H1 (cell line): ENCODE measurements around the gene RNF4. TPM values are rescaled to one million over a fixed set of nuclear protein-coding genes. Genes with fewer than 3 reads are reported as not detected.

Experiments used
- CTCF ChIA-PET: fragments of 300-600 bp; sonication (Branson Sonifier 250); formaldehyde crosslinking; loops from one replicate; lab custom pipeline; 2021; ENCODE audit not compliant: partially characterized antibody; lab: Charles Lee
- POLR2A ChIA-PET: fragments of 300-600 bp; sonication (Branson Sonifier 250); formaldehyde crosslinking; loops from one replicate; lab custom pipeline; 2021; ENCODE audit warnings: inconsistent platforms; ENCODE audit not compliant: partially characterized antibody; lab: Charles Lee
- DNase-seq, 2 experiments: peaks; one replicate each; pipeline versions ENCODE4 v3.0.0 to v3.0.0-alpha.2; 2010 to 2022; ENCODE audit warnings: low spot score in 2 of 2, low read depth in 1 of 2, mixed read lengths in 1 of 2
- FAIRE-seq: peaks from 2 replicates; lab custom pipeline; 2011; peaks lifted over from hg19 to GRCh38; lab: Jason Lieb, UNC
- H2AFZ ChIP-seq: 2 replicates; pipeline ENCODE4 v1.8.1; 2012; ENCODE audit warnings: low read length, inconsistent platforms
- H2AK5ac ChIP-seq: 2 replicates; pipeline ENCODE4 v1.6.1; 2013; ENCODE audit warnings: low read depth, low read length
- H2BK120ac ChIP-seq: replicated peaks from 2 replicates; pipeline ENCODE3; 2013; ENCODE audit warnings: low read depth, low read length, inconsistent platforms
- H2BK12ac ChIP-seq: 2 replicates; pipeline ENCODE4 v1.6.1; 2013; ENCODE audit warnings: low read depth, low read length
- H2BK15ac ChIP-seq: 2 replicates; pipeline ENCODE4 v1.6.1; 2013; ENCODE audit warnings: low read length
- H2BK20ac ChIP-seq: 2 replicates; pipeline ENCODE4 v1.6.1; 2013; ENCODE audit warnings: low read length
- H2BK5ac ChIP-seq: 2 replicates; pipeline ENCODE4 v1.6.1; 2013; ENCODE audit warnings: low read depth, low read length
- H3K14ac ChIP-seq: 2 replicates; pipeline ENCODE4 v1.6.1; 2013; ENCODE audit warnings: inconsistent platforms; ENCODE audit not compliant: insufficient read length
- H3K18ac ChIP-seq: 2 replicates; pipeline ENCODE4 v1.6.1; 2013; ENCODE audit warnings: low read length; ENCODE audit errors: extremely low read depth
- H3K23ac ChIP-seq: 2 replicates; pipeline ENCODE4 v1.6.1; 2013; ENCODE audit warnings: inconsistent platforms; ENCODE audit not compliant: insufficient read length
- H3K23me2 ChIP-seq: 2 replicates; pipeline ENCODE4 v1.6.1; 2013; ENCODE audit warnings: low read depth, low read length
- H3K27ac ChIP-seq: 2 replicates; pipeline ENCODE4 v1.6.1; 2011; ENCODE audit warnings: low read depth, low read length, inconsistent platforms
- H3K27me3 ChIP-seq, 4 experiments: replicated peaks in 1 of 4; 1 replicate in 1 of 4; 2 replicates in 3 of 4; pipeline versions ENCODE4 v1.6.1 to v1.8.1; 2011 to 2013; ENCODE audit warnings: low read length in 3 of 4, mild to moderate bottlenecking in 3 of 4, inconsistent platforms in 2 of 4, mixed read lengths in 2 of 4, moderate library complexity in 1 of 4; ENCODE audit not compliant: control insufficient read depth in 3 of 4, insufficient read depth in 3 of 4; ENCODE audit errors: extremely low read depth in 1 of 4
- H3K36me3 ChIP-seq, 4 experiments: 2 replicates each; pipeline versions ENCODE4 v1.6.1 to v1.8.1; 2011 to 2013; ENCODE audit warnings: mild to moderate bottlenecking in 4 of 4, low read length in 3 of 4, moderate library complexity in 2 of 4, control low read depth in 1 of 4, inconsistent platforms in 1 of 4; ENCODE audit not compliant: insufficient read depth in 4 of 4, control insufficient read depth in 2 of 4
- H3K4ac ChIP-seq: replicated peaks from 2 replicates; pipeline ENCODE3; 2013; ENCODE audit warnings: low read length, low read depth, mixed read lengths, inconsistent platforms; ENCODE audit not compliant: insufficient read length
- H3K4me1 ChIP-seq, 4 experiments: replicated peaks in 1 of 4; 1 replicate in 1 of 4; 2 replicates in 3 of 4; pipeline versions ENCODE4 v1.6.1 to v1.8.1; 2011 to 2013; ENCODE audit warnings: low read length in 3 of 4, inconsistent platforms in 2 of 4, mixed read lengths in 1 of 4; ENCODE audit not compliant: insufficient read depth in 4 of 4, control insufficient read depth in 3 of 4
- H3K4me2 ChIP-seq, 2 experiments: 2 replicates each; pipeline versions ENCODE4 v1.6.1 to v1.8.1; 2011 to 2013; ENCODE audit warnings: low read depth in 2 of 2, low read length in 2 of 2, control low read depth in 1 of 2, inconsistent platforms in 1 of 2, mild to moderate bottlenecking in 1 of 2; ENCODE audit not compliant: insufficient read depth in 1 of 2
- H3K4me3 ChIP-seq, 4 experiments: fragments of 200-600, 300-600 bp in 1 of 4; sonication (generic), shearing (Covaris generic), sonication (Bioruptor Twin) in 1 of 4; 2 replicates each; pipeline versions ENCODE4 v1.5.1 to v1.8.1; 2011 to 2016; ENCODE audit warnings: low read length in 4 of 4, low read depth in 3 of 4, control low read depth in 2 of 4, inconsistent platforms in 2 of 4, mild to moderate bottlenecking in 2 of 4, mixed read lengths in 1 of 4, moderate library complexity in 1 of 4; ENCODE audit not compliant: insufficient read depth in 2 of 4; ENCODE audit errors: extremely low read depth in 1 of 4
- H3K56ac ChIP-seq: replicated peaks from 2 replicates; pipeline ENCODE3; 2013; ENCODE audit warnings: low read depth, mild to moderate bottlenecking, mixed read lengths, low read length, inconsistent platforms; ENCODE audit not compliant: insufficient read length
- H3K79me1 ChIP-seq: 2 replicates; pipeline ENCODE4 v1.6.1; 2013; ENCODE audit warnings: low read depth, low read length, control low read depth
- H3K79me2 ChIP-seq, 2 experiments: 2 replicates each; pipeline versions ENCODE4 v1.6.1 to v1.8.1; 2012 to 2013; ENCODE audit warnings: low read length in 2 of 2, mild to moderate bottlenecking in 2 of 2, inconsistent platforms in 1 of 2; ENCODE audit not compliant: insufficient read depth in 2 of 2, control insufficient read depth in 1 of 2
- H3K9ac ChIP-seq, 4 experiments: replicated peaks in 1 of 4; 1 replicate in 1 of 4; 2 replicates in 3 of 4; pipeline versions ENCODE4 v1.6.1 to v1.8.1; 2011 to 2013; ENCODE audit warnings: low read depth in 3 of 4, low read length in 3 of 4, control low read depth in 2 of 4, mild to moderate bottlenecking in 2 of 4, moderate library complexity in 2 of 4, inconsistent platforms in 1 of 4; ENCODE audit errors: extremely low read depth in 1 of 4
- H3K9me3 ChIP-seq, 2 experiments: 2 replicates each; pipeline versions ENCODE4 v1.6.1 to v1.8.1; 2012 to 2013; ENCODE audit warnings: mild to moderate bottlenecking in 2 of 2, moderate library complexity in 2 of 2, control low read depth in 1 of 2, inconsistent platforms in 1 of 2, low read depth in 1 of 2, low read length in 1 of 2, mixed read lengths in 1 of 2; ENCODE audit not compliant: insufficient read depth in 2 of 2
- H4K20me1 ChIP-seq, 2 experiments: replicated peaks in 1 of 2; 2 replicates each; pipeline versions ENCODE3 to v1.8.1; 2011 to 2013; ENCODE audit warnings: inconsistent platforms in 2 of 2, low read length in 2 of 2, mild to moderate bottlenecking in 1 of 2; ENCODE audit not compliant: insufficient read depth in 2 of 2, control insufficient read depth in 1 of 2
- H4K5ac ChIP-seq: 2 replicates; pipeline ENCODE4 v1.6.1; 2013; ENCODE audit warnings: low read length, low read depth, mixed read lengths, inconsistent platforms; ENCODE audit not compliant: insufficient read length
- H4K8ac ChIP-seq: 2 replicates; pipeline ENCODE4 v1.8.0; 2013; ENCODE audit warnings: mild to moderate bottlenecking, moderate library complexity, low read length, inconsistent platforms; ENCODE audit not compliant: insufficient read depth; ENCODE audit errors: extremely low read depth
- H4K91ac ChIP-seq: replicated peaks from 2 replicates; pipeline ENCODE3; 2013; ENCODE audit warnings: low read length, mixed read lengths, inconsistent platforms; ENCODE audit not compliant: insufficient read length
- BCL11A ChIP-seq, 2 experiments: IDR thresholded peaks; one replicate each; pipeline ENCODE4 v1.6.1; 2011; ENCODE audit warnings: low read depth in 2 of 2, low read length in 2 of 2, mild to moderate bottlenecking in 2 of 2
- CBX5 ChIP-seq: fragments of 300-800, 300-1000 bp; sonication (generic); IDR thresholded peaks from 2 replicates; pipeline ENCODE4 v1.7.1; 2016; ENCODE audit warnings: antibody characterized with exemption, low read length, low read depth
- GABPA ChIP-seq: IDR thresholded peaks from 2 replicates; pipeline ENCODE4 v1.6.1; 2011; ENCODE audit warnings: mild to moderate bottlenecking, low read length, moderate library complexity, borderline replicate concordance; ENCODE audit not compliant: insufficient read depth
- SIN3A ChIP-seq, 2 experiments: IDR thresholded peaks in 1 of 2; conservative IDR thresholded peaks in 1 of 2; 2 replicates each; pipeline ENCODE4 v1.6.1; 2011 to 2012; ENCODE audit warnings: low read length in 2 of 2, improper control_type of control experiment in 1 of 2, low read depth in 1 of 2, mild to moderate bottlenecking in 1 of 2
- SUZ12 ChIP-seq: fragments of 200-600 bp; sonication (generic); IDR thresholded peaks from 2 replicates; pipeline ENCODE4 v1.6.1; 2012; ENCODE audit warnings: mild to moderate bottlenecking, inconsistent platforms, low read length, moderate library complexity, mixed read lengths
- TAF7 ChIP-seq: optimal IDR thresholded peaks from 2 replicates; pipeline ENCODE3; 2011; ENCODE audit warnings: low read depth, mild to moderate bottlenecking, inconsistent platforms, low read length, moderate library complexity, borderline replicate concordance
- WGBS, 2 experiments: shearing (Covaris generic) in 1 of 2; methylation state at CpG; one replicate each; pipeline versions ENCODE4 v1.1.6 to v1.1.7; 2013 to 2015; ENCODE audit warnings: low lambda C conversion rate in 2 of 2, mixed read lengths in 2 of 2, inconsistent platforms in 1 of 2, low coverage in 1 of 2, missing lambda C conversion rate in 1 of 2; ENCODE audit not compliant: insufficient replicate concordance in 2 of 2, insufficient coverage in 1 of 2, insufficient read length in 1 of 2; ENCODE audit errors: extremely low coverage in 1 of 2, missing lambda C conversion rate in 1 of 2; 5-methylcytosine and 5-hydroxymethylcytosine counted together
- polyA plus RNA-seq, 7 experiments: library from polyadenylated mRNA; depleted of rRNA in 3 of 7; stranded (reverse) in 5 of 7; unstranded in 2 of 7; fragments of >200 nt in 5 of 7; fragments of 200-250 nt in 2 of 7; gene quantifications; 1 replicate in 5 of 7; 2 replicates in 1 of 7; 4 replicates in 1 of 7; pipeline versions ENCODE4 v1.2.1 to v1.2.3, GENCODE V29; 2011 to 2013; ENCODE audit warnings: missing spikeins in 2 of 7, mixed read lengths in 2 of 7
- total RNA-seq: library from RNA; stranded (reverse); fragmentation: NEBNext Ultra II Directional; extraction: Animal tissue kit (Norgen Biotek cat#: 25700); gene quantifications from 2 replicates; pipeline ENCODE4 v1.2.1, GENCODE V29; 2021
- TF ChIP-seq, protein P1 (sequence below): IDR thresholded peaks from 2 replicates; pipeline ENCODE4 v1.6.1; 2012; ENCODE audit warnings: inconsistent platforms
- TF ChIP-seq, protein P2 (sequence below): IDR thresholded peaks from 2 replicates; pipeline ENCODE4 v1.6.1; 2011; ENCODE audit warnings: low read length, improper control_type of control experiment

The RNF4 gene
- total and polyA plus RNA-seq, 2 of the 8 experiments (the other 6 are each of a cell fraction or from before 2014, with no cell fraction given), result 68.2 to 78.9 TPM

DNA sequence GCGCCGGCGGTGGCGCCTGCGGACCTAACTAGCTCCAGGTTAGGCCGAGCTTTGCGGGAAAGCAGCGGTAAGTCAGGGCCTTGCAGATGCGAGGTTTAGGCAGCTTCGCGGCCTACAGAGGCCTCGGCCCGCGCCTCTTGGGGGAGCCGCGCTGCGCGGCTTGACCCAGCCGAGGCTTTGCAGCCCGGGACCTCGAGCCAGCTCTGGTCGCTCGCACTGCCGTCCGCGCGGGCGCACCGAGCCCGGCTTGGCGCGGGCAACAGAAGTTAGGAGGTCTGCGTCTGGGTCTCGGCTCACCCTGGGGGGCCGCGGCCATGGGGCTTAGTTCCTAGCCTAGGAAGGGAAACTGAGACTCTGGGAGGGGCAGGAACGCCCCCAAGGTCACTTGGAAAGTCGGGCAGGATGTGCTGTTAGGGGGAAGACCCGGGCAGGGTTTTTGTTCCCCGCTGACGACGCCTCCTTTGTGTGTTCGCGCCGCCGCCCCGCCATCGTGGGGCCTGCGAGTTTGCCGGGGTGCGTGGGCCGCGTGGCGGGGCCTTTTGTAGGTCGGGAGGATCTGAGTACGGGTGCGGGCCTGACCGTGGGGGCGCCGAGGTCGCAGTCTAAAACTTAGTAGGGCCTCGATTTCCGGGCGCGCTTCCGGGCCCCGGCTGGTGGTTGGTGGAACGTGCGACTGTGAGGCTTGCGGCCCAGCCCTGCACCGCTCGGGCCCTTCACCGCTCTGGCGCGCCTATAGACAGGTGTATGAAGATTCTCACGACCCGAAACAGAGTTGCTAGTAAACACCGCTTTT is 482 bp downstream of the RNF4 start:
- H3K23me2 ChIP-seq, result peaks cover 11% of the 10 kb centered on the region
- H3K79me1 ChIP-seq, result no peaks in the 10 kb centered on the region; the same call in 1 of the 2 replicates
- peaks cover 42 to 67% of the 10 kb centered on the region in 2 experiments for H3K79me2 ChIP-seq
- H2BK120ac ChIP-seq, result no peak overlapping the region
- H3K4me3 ChIP-seq, result peak overlapping the region; percentile 88 to 96 (median 90)
- H2BK20ac ChIP-seq, result no peak overlapping the region
- H3K27me3 ChIP-seq, result no peaks in the 10 kb centered on the region
- H2AK5ac ChIP-seq, result peak overlapping the region; percentile 39; the same call in 1 of the 2 replicates
- H2AFZ ChIP-seq, result no peak overlapping the region
- ChIA-PET POLR2A (interaction anchor here (0.7 to 3.4 kb wide), 23 partner anchors 9 to 460 kb away, joined by 3 to 24 read pairs (median 4); partner anchors contain the start of genes CFAP99, FAM193A, MXD4 and NELFA), CTCF (interaction anchor here (0.6 to 2.9 kb wide), 7 partner anchors 23 to 239 kb away, joined by 3 to 14 read pairs (median 4); no protein-coding TSS in a partner anchor)
- peak overlapping the region; percentile 91 to 97 (median 93) for H3K9ac ChIP-seq
- H3K4me1 ChIP-seq, result peaks cover 0 to 4% (median 0%) of the 10 kb centered on the region in 4 experiments; a peak in 2 of 7 replicates
- H3K36me3 ChIP-seq, result peaks cover 0 to 25% (median 10%) of the 10 kb centered on the region in 4 experiments; a peak in 5 of 8 replicates
- no peak overlapping the region for H2BK12ac ChIP-seq
- H4K20me1 ChIP-seq, result peaks cover 8 to 20% of the 10 kb centered on the region in 2 experiments
- H3K23ac ChIP-seq, result no peak overlapping the region
- peak overlapping the region; percentile 95 for H3K56ac ChIP-seq
- H2BK15ac ChIP-seq, result 0 out of 2 replicates have a peak overlapping the region, but pooled peaks have one; percentile 31
- H3K27ac ChIP-seq, result peak overlapping the region; percentile 76
- no peaks in the 10 kb centered on the region for H3K9me3 ChIP-seq
- FAIRE-seq, result no peak
- peak overlapping the region; percentile 89 for H4K5ac ChIP-seq
- peak overlapping the region; percentile 94; the same call in 1 of the 2 replicates for H4K8ac ChIP-seq
- H3K4me2 ChIP-seq, result peak overlapping the region; percentile 73 to 81
- WGBS, 2 experiments, result 2% methylated on average over 68 of the region's 78 CpGs; no CpG with 5 or more reads in 1 of the 2 experiments
- H3K14ac ChIP-seq, result no peak overlapping the region
- peak overlapping the region; percentile 53 for H3K4ac ChIP-seq
- peak overlapping the region; percentile 80; the same call in 1 of the 2 replicates for H3K18ac ChIP-seq
- DNase-seq, result no peak
- peak overlapping the region; percentile 97 for H2BK5ac ChIP-seq
- peak overlapping the region; percentile 93 for H4K91ac ChIP-seq
- TF ChIP-seq TAF7 (no peak), SUZ12 (no peak), SIN3A (conservative IDR thresholded peaks at IDR 0.05 in 1 of 2, IDR thresholded peaks at IDR 0.05 in 1 of 2; ENCODE audit: low read depth in 1 of 2, low read length in 2 of 2) (peak in 1 of 2 experiments; percentile 10; a peak in 1 of 4 replicates), CBX5 (no peak), GABPA (0 out of 2 replicates have a peak, but pooled peaks have one; percentile 48), BCL11A (IDR thresholded peaks at IDR 0.05; ENCODE audit: low read depth in 2 of 2, low read length in 2 of 2) (no peak)
- TF ChIP-seq, protein P1, sequence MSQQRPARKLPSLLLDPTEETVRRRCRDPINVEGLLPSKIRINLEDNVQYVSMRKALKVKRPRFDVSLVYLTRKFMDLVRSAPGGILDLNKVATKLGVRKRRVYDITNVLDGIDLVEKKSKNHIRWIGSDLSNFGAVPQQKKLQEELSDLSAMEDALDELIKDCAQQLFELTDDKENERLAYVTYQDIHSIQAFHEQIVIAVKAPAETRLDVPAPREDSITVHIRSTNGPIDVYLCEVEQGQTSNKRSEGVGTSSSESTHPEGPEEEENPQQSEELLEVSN, result no peak; the same call in 1 of the 2 replicates
- TF ChIP-seq, protein P2, sequence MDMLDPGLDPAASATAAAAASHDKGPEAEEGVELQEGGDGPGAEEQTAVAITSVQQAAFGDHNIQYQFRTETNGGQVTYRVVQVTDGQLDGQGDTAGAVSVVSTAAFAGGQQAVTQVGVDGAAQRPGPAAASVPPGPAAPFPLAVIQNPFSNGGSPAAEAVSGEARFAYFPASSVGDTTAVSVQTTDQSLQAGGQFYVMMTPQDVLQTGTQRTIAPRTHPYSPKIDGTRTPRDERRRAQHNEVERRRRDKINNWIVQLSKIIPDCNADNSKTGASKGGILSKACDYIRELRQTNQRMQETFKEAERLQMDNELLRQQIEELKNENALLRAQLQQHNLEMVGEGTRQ, result no peak
